LNCAP (cell line): ENCODE data around the gene SPDYE4.

Experiments used
- TF ChIP-seq, protein P1 (sequence below): fragments of 450-650 bp; IDR thresholded peaks from 2 replicates; pipeline ENCODE4 v1.5.1; 2017; ENCODE audit warnings: mild to moderate bottlenecking

Gene SPDYE4

DNA sequence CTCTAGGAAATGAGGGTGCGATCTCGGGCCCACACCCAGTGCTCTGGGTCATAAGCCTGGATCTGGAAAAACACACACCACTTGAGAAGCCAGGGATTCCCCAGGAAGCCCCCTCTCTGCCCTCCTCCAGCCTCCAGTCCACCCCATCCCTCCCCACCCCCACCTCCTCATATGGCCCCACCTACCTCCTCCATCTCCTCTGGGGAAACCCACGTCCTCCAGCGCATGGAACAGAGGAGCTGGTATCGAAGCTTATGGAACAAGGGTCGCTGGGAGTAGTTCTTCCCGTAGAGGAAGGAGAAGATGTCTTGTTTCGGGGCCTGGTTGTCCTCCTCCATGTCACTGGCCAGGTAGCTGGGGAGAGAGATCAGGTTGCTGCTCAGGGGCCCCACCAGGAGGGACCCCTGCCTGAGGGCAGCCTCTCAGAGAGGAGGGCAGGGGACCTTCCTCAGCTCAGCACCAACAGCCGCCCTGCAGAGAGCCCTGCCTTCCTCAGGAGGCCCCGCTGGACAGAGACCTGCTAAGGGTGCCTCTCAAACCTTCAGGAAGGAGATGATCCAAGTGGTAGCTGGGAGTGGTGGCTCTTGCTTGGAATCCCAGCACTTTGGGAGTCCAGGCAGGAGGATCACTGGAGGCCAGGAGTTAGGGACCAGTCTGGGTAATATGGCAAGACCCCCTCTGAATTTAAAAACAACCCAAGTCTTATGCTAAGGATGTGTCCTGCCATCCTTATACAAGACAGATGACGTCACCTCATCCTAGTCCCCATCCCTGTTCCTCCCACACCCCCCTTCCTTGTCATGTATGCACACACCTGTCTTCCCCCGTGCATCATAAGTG is 5.0 kb downstream of the SPDYE4 start:
- TF ChIP-seq, protein P1, sequence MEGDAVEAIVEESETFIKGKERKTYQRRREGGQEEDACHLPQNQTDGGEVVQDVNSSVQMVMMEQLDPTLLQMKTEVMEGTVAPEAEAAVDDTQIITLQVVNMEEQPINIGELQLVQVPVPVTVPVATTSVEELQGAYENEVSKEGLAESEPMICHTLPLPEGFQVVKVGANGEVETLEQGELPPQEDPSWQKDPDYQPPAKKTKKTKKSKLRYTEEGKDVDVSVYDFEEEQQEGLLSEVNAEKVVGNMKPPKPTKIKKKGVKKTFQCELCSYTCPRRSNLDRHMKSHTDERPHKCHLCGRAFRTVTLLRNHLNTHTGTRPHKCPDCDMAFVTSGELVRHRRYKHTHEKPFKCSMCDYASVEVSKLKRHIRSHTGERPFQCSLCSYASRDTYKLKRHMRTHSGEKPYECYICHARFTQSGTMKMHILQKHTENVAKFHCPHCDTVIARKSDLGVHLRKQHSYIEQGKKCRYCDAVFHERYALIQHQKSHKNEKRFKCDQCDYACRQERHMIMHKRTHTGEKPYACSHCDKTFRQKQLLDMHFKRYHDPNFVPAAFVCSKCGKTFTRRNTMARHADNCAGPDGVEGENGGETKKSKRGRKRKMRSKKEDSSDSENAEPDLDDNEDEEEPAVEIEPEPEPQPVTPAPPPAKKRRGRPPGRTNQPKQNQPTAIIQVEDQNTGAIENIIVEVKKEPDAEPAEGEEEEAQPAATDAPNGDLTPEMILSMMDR = no peak

DNA sequence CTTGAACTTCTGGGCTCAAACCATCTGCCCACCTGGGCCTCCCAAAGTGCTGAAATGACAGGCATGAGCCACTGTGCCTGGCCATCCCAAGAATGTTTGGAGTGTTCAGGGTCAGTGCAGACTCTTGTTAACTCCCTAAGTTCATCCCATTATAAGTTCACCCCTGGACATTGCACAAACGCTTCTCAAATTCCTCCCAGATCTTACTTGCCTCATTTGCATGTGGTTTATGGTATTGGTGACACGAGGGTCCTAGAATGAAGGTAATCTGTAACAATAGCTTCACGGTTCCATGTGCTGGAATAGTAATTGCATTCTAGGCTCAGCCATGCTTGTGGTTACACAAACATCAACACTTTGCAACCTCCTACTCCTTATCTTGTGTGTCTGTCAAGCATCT is 8.7 kb downstream of the SPDYE4 start:
- TF ChIP-seq, protein P1 = no peak

DNA sequence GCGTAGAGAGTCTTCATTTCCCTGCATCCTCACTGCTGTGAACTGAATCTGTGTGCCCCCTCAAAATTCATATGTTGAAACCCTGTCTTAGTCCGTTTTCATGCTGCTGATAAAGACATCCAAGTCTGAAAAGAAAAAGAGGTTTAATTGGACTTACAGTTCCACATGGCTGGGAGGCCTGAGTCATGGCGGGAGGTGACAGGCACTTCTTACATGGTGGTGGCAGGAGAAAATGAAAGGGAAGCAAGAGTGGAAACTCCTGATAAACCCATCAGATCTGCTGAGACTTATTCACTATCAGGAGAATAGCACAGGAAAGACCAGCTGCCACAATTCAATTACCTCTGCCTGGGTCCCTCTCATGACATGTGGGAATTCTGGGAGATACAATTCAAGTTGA is 10.6 kb downstream of the SPDYE4 start:
- TF ChIP-seq, protein P1 = no peak

DNA sequence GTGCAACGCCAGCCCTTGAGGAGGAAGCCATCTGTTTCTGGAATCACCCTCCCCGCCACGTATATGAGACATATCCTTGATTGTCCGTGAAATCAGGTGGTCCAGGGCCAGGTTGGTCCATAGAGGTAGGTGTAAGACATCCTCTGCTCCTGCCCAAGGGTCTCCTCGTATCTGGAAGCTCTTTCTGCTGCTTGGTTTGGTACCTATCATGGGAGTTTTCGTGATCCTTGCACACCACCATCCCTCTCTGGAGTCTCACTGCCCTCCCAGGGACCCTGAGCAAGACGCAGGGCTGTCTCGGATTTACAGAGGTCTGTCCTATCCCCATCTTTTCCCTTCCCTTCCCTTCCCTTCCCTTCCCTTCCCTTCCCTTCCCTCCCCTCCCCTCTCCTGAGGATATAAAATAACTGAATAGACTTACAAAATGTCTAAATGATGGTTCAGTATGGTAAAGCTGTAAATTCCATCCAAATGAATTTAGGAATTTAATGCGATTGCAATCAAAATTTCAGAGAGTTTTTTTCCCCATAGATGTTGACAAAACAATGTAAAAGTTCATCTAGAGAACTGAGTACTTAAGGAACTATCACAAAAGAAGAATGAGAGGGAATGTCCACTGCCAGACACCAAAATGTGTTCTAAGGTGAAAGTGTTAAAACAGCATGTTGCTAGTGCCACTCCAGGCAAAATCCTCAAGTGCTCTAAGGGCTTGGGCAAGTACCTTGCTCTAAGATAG is 11.7 kb downstream of the SPDYE4 start:
- TF ChIP-seq, protein P1 = no peak

DNA sequence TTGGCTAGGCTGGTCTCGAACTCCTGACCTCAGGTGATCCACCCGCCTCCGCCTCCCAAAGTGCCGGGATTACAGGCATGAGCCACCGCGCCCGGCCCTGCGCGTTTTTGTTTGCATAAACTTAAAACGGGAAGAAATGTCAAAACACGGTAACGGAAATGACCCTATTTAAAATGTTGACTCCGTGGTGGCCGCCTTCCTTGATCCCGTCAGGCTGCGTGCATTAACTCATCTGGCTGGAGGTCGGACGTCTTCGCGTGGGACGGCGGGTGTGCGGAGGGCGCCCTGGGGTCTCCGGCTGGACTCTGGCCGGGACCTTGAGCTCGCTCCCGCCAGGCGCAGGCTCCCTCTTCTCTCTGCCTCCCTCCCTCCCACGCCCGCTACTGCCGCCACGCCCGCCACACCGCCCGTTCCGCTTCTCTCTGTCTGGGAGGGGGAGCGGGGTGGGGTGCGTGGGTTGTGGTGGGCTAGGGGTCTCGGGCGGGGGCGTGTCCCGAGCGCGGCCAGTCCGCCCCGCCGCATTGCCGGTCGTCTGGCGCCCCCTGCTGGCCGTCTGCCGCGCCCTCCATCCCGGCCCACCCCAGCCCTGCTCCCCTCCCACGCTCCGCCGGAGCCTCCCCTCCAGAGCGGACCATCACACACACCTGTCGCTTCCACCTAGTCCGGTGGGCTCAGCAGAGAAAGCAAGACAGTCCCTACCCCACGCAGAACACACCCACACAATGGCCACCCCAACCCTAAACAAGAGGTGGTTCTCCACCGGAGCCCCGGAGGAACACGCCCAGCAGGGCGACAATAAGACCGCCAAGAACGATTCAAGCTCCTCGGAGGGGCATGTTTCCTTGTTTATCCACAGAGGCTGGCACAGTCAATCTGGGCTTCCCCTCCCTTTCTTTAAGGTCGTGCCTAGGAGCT is 12.5 kb downstream of the SPDYE4 start:
- TF ChIP-seq, protein P1 = peak; percentile 84

DNA sequence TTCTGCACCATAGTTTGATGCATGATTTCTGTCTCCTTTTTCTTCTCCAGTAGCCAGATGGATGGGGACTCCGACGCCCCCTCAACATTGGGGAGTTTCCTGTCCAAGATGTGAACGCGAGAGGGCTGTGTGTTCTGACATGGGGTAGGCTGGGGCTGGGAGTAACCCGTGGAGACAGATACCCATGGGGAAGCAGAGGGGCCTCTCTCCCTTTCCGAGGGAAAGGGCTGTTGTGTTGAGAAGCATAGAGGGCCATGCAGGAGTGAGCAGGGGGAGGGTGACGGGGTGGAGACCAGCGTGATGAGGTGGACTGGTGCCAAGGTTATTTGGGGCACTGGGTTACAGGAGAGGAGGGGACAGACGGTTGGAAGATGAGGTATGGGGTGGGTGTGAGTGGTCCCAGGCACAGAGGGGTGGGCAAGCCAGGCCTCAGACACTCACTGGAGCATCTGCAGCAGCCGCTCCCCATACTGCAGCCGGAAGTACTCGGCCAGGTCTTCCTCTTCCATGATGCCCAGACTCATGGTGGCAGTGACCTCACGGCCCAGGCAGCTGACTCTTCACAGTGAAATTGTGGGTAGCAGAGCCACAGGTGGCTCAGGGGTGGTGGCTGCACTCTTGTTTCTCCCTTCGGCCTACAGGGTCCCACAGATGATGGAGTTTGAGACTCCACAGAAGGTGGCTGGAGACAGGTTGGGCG is 14.1 kb downstream of the SPDYE4 start:
- TF ChIP-seq, protein P1 = no peak

DNA sequence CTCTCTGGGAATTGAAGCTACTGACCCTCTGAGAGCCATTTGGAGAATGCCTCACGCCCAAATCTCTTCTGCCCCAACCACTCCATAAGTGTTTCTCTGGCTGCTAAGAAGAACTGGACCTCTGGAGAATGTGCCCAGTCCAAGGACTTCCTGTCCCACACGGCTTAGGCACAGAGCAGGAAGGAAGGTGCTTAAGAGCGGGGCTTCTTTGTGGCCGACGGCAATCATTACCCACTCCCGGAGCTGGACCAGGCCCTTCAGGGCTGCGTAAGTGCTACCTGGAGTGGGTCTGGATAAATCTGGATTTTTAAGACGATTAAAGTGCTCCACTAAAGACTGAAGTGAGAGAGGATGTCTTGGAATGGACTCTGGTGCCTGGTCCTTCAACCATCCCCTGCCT is 15.5 kb downstream of the SPDYE4 start:
- TF ChIP-seq, protein P1 = no peak
